CD14-positive monocyte (primary cell): ENCODE measurements around the gene GRM4. TPM values are rescaled to one million over a fixed set of nuclear protein-coding genes. Genes with fewer than 3 reads are reported as not detected.

ENCODE experiments used
- DNase-seq, 3 donors: peaks; one replicate each; pipeline ENCODE4 v3.0.0-alpha.2; 2011 to 2022
- H2AFZ ChIP-seq: 2 replicates; pipeline ENCODE4 v1.6.0; 2012; ENCODE audit warnings: mild to moderate bottlenecking, low read depth, low read length, inconsistent platforms; ENCODE audit not compliant: insufficient read depth, poor library complexity, severe bottlenecking
- H3K27ac ChIP-seq, 2 donors: 1 replicate in 1 of 2; 2 replicates in 1 of 2; pipeline ENCODE4 v1.5.1; 2012 to 2013; ENCODE audit warnings: low read length in 2 of 2, control low read depth in 1 of 2, inconsistent platforms in 1 of 2, low read depth in 1 of 2, mild to moderate bottlenecking in 1 of 2
- H3K27me3 ChIP-seq, 2 donors: one replicate each; pipeline versions ENCODE4 v1.6.0 to v1.6.1; 2011 to 2013; ENCODE audit warnings: low read length in 2 of 2; ENCODE audit not compliant: control insufficient read depth in 2 of 2, insufficient read depth in 2 of 2
- H3K36me3 ChIP-seq, 2 donors: replicated peaks in 1 of 2; 1 replicate in 1 of 2; 2 replicates in 1 of 2; pipeline versions ENCODE4 v1.5.1 to v1.6.1; 2012 to 2013; ENCODE audit warnings: low read length in 2 of 2, control low read depth in 1 of 2, inconsistent platforms in 1 of 2, mild to moderate bottlenecking in 1 of 2; ENCODE audit not compliant: insufficient read depth in 2 of 2, control insufficient read depth in 1 of 2
- H3K4me1 ChIP-seq, 2 donors: 1 replicate in 1 of 2; 2 replicates in 1 of 2; pipeline versions ENCODE4 v1.5.1 to v1.6.1; 2012 to 2013; ENCODE audit warnings: low read length in 2 of 2, control low read depth in 1 of 2, inconsistent platforms in 1 of 2, mild to moderate bottlenecking in 1 of 2, moderate library complexity in 1 of 2; ENCODE audit not compliant: insufficient read depth in 2 of 2, control insufficient read depth in 1 of 2
- H3K4me2 ChIP-seq: replicated peaks from 2 replicates; pipeline ENCODE3; 2012; ENCODE audit warnings: low read length, moderate library complexity, mild to moderate bottlenecking; ENCODE audit not compliant: poor library complexity, severe bottlenecking; ENCODE audit errors: extremely low read depth
- H3K4me3 ChIP-seq, 3 experiments: fragments of 200-600 bp in 1 of 3; sonication (generic) in 1 of 3; replicated peaks in 1 of 3; 1 replicate in 2 of 3; 2 replicates in 1 of 3; pipeline ENCODE4 v1.5.1; 2011 to 2013; ENCODE audit warnings: low read length in 3 of 3, mild to moderate bottlenecking in 3 of 3, control low read depth in 2 of 3, low read depth in 2 of 3, inconsistent platforms in 1 of 3, moderate library complexity in 1 of 3
- H3K79me2 ChIP-seq: 2 replicates; pipeline ENCODE4 v1.6.0; 2012; ENCODE audit warnings: mild to moderate bottlenecking, control low read depth, inconsistent platforms, low read length, moderate library complexity; ENCODE audit not compliant: insufficient read depth
- H3K9ac ChIP-seq: 2 replicates; pipeline ENCODE4 v1.6.0; 2017; ENCODE audit warnings: low read length, mild to moderate bottlenecking; ENCODE audit not compliant: insufficient read depth, poor library complexity, severe bottlenecking
- H3K9me3 ChIP-seq, 2 donors: replicated peaks in 1 of 2; 1 replicate in 1 of 2; 2 replicates in 1 of 2; pipeline versions ENCODE4 v1.5.1 to v1.6.1; 2012 to 2013; ENCODE audit warnings: low read length in 2 of 2, control low read depth in 1 of 2; ENCODE audit not compliant: control insufficient read depth in 1 of 2, insufficient read depth in 1 of 2
- H4K20me1 ChIP-seq: 2 replicates; pipeline ENCODE4 v1.6.0; 2012; ENCODE audit warnings: mild to moderate bottlenecking, low read length, control low read depth, moderate library complexity; ENCODE audit not compliant: insufficient read depth
- H3K27ac Mint-ChIP-seq, 7 donors: one replicate each; pipeline ENCODE4 v1.8.0; 2020; ENCODE audit warnings: mild to moderate bottlenecking in 7 of 7, mixed read lengths in 7 of 7, moderate library complexity in 6 of 7, inconsistent platforms in 2 of 7
- H3K27me3 Mint-ChIP-seq, 3 donors: one replicate each; pipeline ENCODE4 v1.8.0; 2021 to 2022; ENCODE audit warnings: low read depth in 3 of 3, mild to moderate bottlenecking in 3 of 3, mixed read lengths in 3 of 3, moderate library complexity in 3 of 3, inconsistent platforms in 1 of 3
- H3K36me3 Mint-ChIP-seq, 2 donors: one replicate each; pipeline ENCODE4 v1.8.0; 2020; ENCODE audit warnings: mixed read lengths in 2 of 2, inconsistent platforms in 1 of 2, mild to moderate bottlenecking in 1 of 2
- H3K4me1 Mint-ChIP-seq: one replicate; pipeline ENCODE4 v1.8.0; 2020; ENCODE audit warnings: mild to moderate bottlenecking, mixed read lengths
- H3K4me3 Mint-ChIP-seq, 2 donors: one replicate each; pipeline ENCODE4 v1.8.0; 2020; ENCODE audit warnings: mild to moderate bottlenecking in 2 of 2, mixed read lengths in 2 of 2, moderate library complexity in 1 of 2
- H3K9me3 Mint-ChIP-seq, 7 donors: one replicate each; pipeline ENCODE4 v1.8.0; 2020 to 2022; ENCODE audit warnings: mixed read lengths in 7 of 7, mild to moderate bottlenecking in 6 of 7, moderate library complexity in 6 of 7, inconsistent platforms in 2 of 7
- CTCF ChIP-seq: fragments of 200-600 bp; IDR thresholded peaks from one replicate; pipeline ENCODE4 v1.8.0; 2022; ENCODE audit warnings: antibody characterized with exemption, mild to moderate bottlenecking
- WGBS: methylation state at CpG from one replicate; pipeline ENCODE4 v1.1.5; 2013; ENCODE audit warnings: missing lambda C conversion rate; ENCODE audit not compliant: insufficient coverage; 5-methylcytosine and 5-hydroxymethylcytosine counted together
- intact Hi-C, 2 donors: fragments of 100-400 bp; cut with micrococcal nuclease; formaldehyde crosslinking; loops; one replicate each; pipeline versions ENCODE4 v1.15.0 to v1.15.1; 2023
- polyA plus RNA-seq, 3 donors: library from polyadenylated mRNA; depleted of rRNA in 1 of 3; unstranded in 2 of 3; stranded (reverse) in 1 of 3; fragments of 300-500 nt in 2 of 3; fragments of >200 nt in 1 of 3; fragmentation: Illumina TruSeq in 2 of 3; gene quantifications; 1 replicate in 2 of 3; 2 replicates in 1 of 3; pipeline ENCODE4 v1.2.3, GENCODE V29; 2012 to 2021

The GRM4 gene
- polyA plus RNA-seq, 3 donors: not detected

GRCh38 chr6:34158876-34159275, 13.0 kb upstream of the GRM4 start:
- no peak overlapping the region for H2AFZ ChIP-seq
- Mint-ChIP-seq H3K27me3 (peaks cover 27 to 59% (median 33%) of the 10 kb centered on the region in 3 donors), H3K9me3 (peaks cover 2 to 21% (median 17%) of the 10 kb centered on the region in 7 donors), H3K4me1 (peaks cover 8% of the 10 kb centered on the region), H3K27ac (no peak overlapping the region), H3K36me3 (peaks cover 0 to 3% of the 10 kb centered on the region in 2 donors), H3K4me3 (no peak overlapping the region)
- H3K27ac ChIP-seq: no peak overlapping the region
- H3K4me1 ChIP-seq: peaks cover 0 to 9% of the 10 kb centered on the region in 2 donors
- H3K79me2 ChIP-seq: no peaks in the 10 kb centered on the region
- TF ChIP-seq CTCF: no peak
- no peak overlapping the region for H3K9ac ChIP-seq
- WGBS: 94% methylated on average over 3 of the region's 3 CpGs
- H4K20me1 ChIP-seq: no peaks in the 10 kb centered on the region
- DNase-seq: no peak
- intact Hi-C loops: loop anchor here in 1 of 2 donors (10.0 kb wide), 1 partner anchor 384 kb away; no protein-coding TSS in a partner anchor
- peaks cover 4 to 28% of the 10 kb centered on the region in 2 donors for H3K27me3 ChIP-seq
- H3K9me3 ChIP-seq: peaks cover 10 to 21% of the 10 kb centered on the region in 2 donors
- H3K36me3 ChIP-seq: no peaks in the 10 kb centered on the region
- no peak overlapping the region for H3K4me3 ChIP-seq
- no peak overlapping the region for H3K4me2 ChIP-seq

- peaks cover 10 to 21% of the 10 kb centered on the region in 2 donors for H3K9me3 ChIP-seq
- Mint-ChIP-seq H3K9me3 (peaks cover 2 to 20% (median 17%) of the 10 kb centered on the region in 7 donors), H3K4me3 (no peak overlapping the region), H3K27me3 (peaks cover 29 to 66% (median 42%) of the 10 kb centered on the region in 3 donors), H3K36me3 (peaks cover 0 to 3% of the 10 kb centered on the region in 2 donors), H3K27ac (no peak overlapping the region), H3K4me1 (peaks cover 4% of the 10 kb centered on the region)
- H2AFZ ChIP-seq: no peak overlapping the region
- no peaks in the 10 kb centered on the region for H3K79me2 ChIP-seq
- H3K4me3 ChIP-seq: no peak overlapping the region
- H3K36me3 ChIP-seq: no peaks in the 10 kb centered on the region
- no peak for TF ChIP-seq CTCF
- peaks cover 0 to 9% of the 10 kb centered on the region in 2 donors for H3K4me1 ChIP-seq
- peaks cover 4 to 38% of the 10 kb centered on the region in 2 donors for H3K27me3 ChIP-seq
- H3K27ac ChIP-seq: no peak overlapping the region
- no peaks in the 10 kb centered on the region for H4K20me1 ChIP-seq
- 55% methylated on average over 2 of the region's 6 CpGs for WGBS
- no peak overlapping the region for H3K4me2 ChIP-seq
- no peak for DNase-seq
- peak overlapping the region; percentile 15 for H3K9ac ChIP-seq
- intact Hi-C loops: loop anchor here in 1 of 2 donors (10.0 kb wide), 1 partner anchor 383 kb away; no protein-coding TSS in a partner anchor
Measured at GRCh38 chr6:34157851-34158250, 12.0 kb upstream of the GRM4 start.
